HCT116 (cell line): ENCODE data around the gene LUZP2. TPM values are rescaled to one million over a fixed set of nuclear protein-coding genes. Genes with fewer than 3 reads are reported as not detected.

Source experiments
- ATAC-seq: fragments of 200-7000 bp; cut with Tn5 transposase; 2 replicates; pipeline ENCODE4 v1.9.1; 2020; ENCODE audit warnings: mild to moderate bottlenecking, moderate library complexity
- BruUV-seq: library from RNA; stranded (reverse); fragments of 400-500 nt; replicated peaks from 2 replicates; lab custom pipeline; 2021; lab: Mats Ljungman, UMichigan
- CTCF ChIA-PET: fragments of 300-600 bp; sonication (Branson Sonifier 250); formaldehyde crosslinking; loops from one replicate; lab custom pipeline; 2021; ENCODE audit warnings: antibody characterized with exemption; lab: Charles Lee
- POLR2A ChIA-PET: fragments of 300-600, 350-600 bp; sonication (Branson Sonifier 250); formaldehyde crosslinking; loops from one replicate; lab custom pipeline; 2021; ENCODE audit warnings: antibody characterized with exemption; lab: Charles Lee
- RAD21 ChIA-PET, 2 experiments: fragments of 300-600 bp; sonication (Branson Sonifier 250); formaldehyde crosslinking; loops; one replicate each; lab custom pipeline; 2023; ENCODE audit warnings: low total read pairs in 2 of 2; ENCODE audit not compliant: uncharacterized antibody in 2 of 2, unreplicated experiment in 2 of 2, low non-redundant PET in 1 of 2; lab: Charles Lee
- DNase-seq: peaks from one replicate; pipeline ENCODE4 v3.0.0-alpha.2; 2010; ENCODE audit warnings: low read depth, low spot score
- H2AFZ ChIP-seq: fragments of 200-600 bp; shearing (Covaris generic), sonication (generic); 2 replicates; pipeline ENCODE4 v1.6.1; 2017; ENCODE audit warnings: low read depth, mixed run types, mixed read lengths, antibody characterized with exemption, low read length; ENCODE audit not compliant: poor library complexity, severe bottlenecking
- H3K27ac ChIP-seq: 2 replicates; pipeline ENCODE4 v1.5.1; 2012; ENCODE audit warnings: low read depth, low read length
- H3K27me3 ChIP-seq: fragments of 200-600 bp; sonication (generic); 2 replicates; pipeline ENCODE4 v1.6.1; 2016; ENCODE audit warnings: mixed run types, low read length, mixed read lengths; ENCODE audit not compliant: insufficient read depth
- H3K36me3 ChIP-seq, 2 experiments: fragments of 200-500 bp in 1 of 2; fragments of 200-600 bp in 1 of 2; sonication (Bioruptor generic) in 1 of 2; sonication (generic) in 1 of 2; 2 replicates each; pipeline versions ENCODE4 v1.5.1 to v1.6.1; 2014 to 2016; ENCODE audit warnings: low read length in 2 of 2, inconsistent platforms in 1 of 2, mixed read lengths in 1 of 2, mixed run types in 1 of 2; ENCODE audit not compliant: insufficient read depth in 2 of 2, control insufficient read depth in 1 of 2
- H3K4me1 ChIP-seq, 2 experiments: fragments of 200-600 bp in 1 of 2; sonication (generic) in 1 of 2; 2 replicates each; pipeline versions ENCODE4 v1.5.1 to v1.6.1; 2012 to 2017; ENCODE audit warnings: low read length in 2 of 2, inconsistent platforms in 1 of 2, mild to moderate bottlenecking in 1 of 2, mixed read lengths in 1 of 2, mixed run types in 1 of 2, moderate library complexity in 1 of 2; ENCODE audit not compliant: insufficient read depth in 2 of 2, control insufficient read depth in 1 of 2
- H3K4me2 ChIP-seq: fragments of 200-600 bp; sonication (generic); 2 replicates; pipeline ENCODE4 v1.6.1; 2017; ENCODE audit warnings: mixed run types, low read length, mixed read lengths
- H3K4me3 ChIP-seq, 2 experiments: fragments of 200-600 bp in 1 of 2; sonication (generic) in 1 of 2; replicated peaks in 1 of 2; 2 replicates each; pipeline ENCODE4 v1.5.1; 2011 to 2016; ENCODE audit warnings: low read length in 2 of 2, control low read depth in 1 of 2, low read depth in 1 of 2, mild to moderate bottlenecking in 1 of 2, mixed read lengths in 1 of 2, mixed run types in 1 of 2
- H3K79me2 ChIP-seq: fragments of 200-600 bp; sonication (generic); 2 replicates; pipeline ENCODE4 v1.6.1; 2017; ENCODE audit warnings: mild to moderate bottlenecking, mixed run types, low read length, moderate library complexity, mixed read lengths; ENCODE audit not compliant: insufficient read depth
- H3K9ac ChIP-seq: fragments of 200-600 bp; sonication (generic); 2 replicates; pipeline ENCODE4 v1.6.1; 2016; ENCODE audit warnings: low read length, mixed read lengths
- H3K9me2 ChIP-seq: fragments of 200-600 bp; sonication (generic), shearing (Covaris generic); 2 replicates; pipeline ENCODE4 v1.6.1; 2017; ENCODE audit warnings: mixed run types, mild to moderate bottlenecking, moderate library complexity; ENCODE audit not compliant: insufficient read depth
- H3K9me3 ChIP-seq, 2 experiments: fragments of 200-500 bp in 1 of 2; fragments of 200-600 bp in 1 of 2; sonication (Bioruptor generic) in 1 of 2; sonication (generic) in 1 of 2; 2 replicates each; pipeline ENCODE4 v1.6.1; 2014 to 2017; ENCODE audit warnings: low read length in 2 of 2, mixed read lengths in 2 of 2, inconsistent platforms in 1 of 2, low read depth in 1 of 2, mild to moderate bottlenecking in 1 of 2, mixed run types in 1 of 2, moderate library complexity in 1 of 2; ENCODE audit not compliant: control insufficient read depth in 1 of 2, insufficient read depth in 1 of 2
- H4K20me1 ChIP-seq: fragments of 200-600 bp; sonication (generic), shearing (Covaris generic); 2 replicates; pipeline ENCODE4 v1.6.1; 2017; ENCODE audit warnings: mixed run types, mild to moderate bottlenecking, moderate library complexity; ENCODE audit not compliant: insufficient read depth
- ATF3 ChIP-seq: IDR thresholded peaks from 2 replicates; pipeline ENCODE4 v1.6.1; 2012
- CBX3 ChIP-seq: IDR thresholded peaks from 2 replicates; pipeline ENCODE4 v1.6.1; 2012; ENCODE audit warnings: low read depth
- CEBPB ChIP-seq: IDR thresholded peaks from 2 replicates; pipeline ENCODE4 v1.6.1; 2012; ENCODE audit warnings: low read depth
- CTCF ChIP-seq, 3 experiments: fragments of 200-600 bp in 1 of 3; sonication (generic) in 1 of 3; IDR thresholded peaks in 2 of 3; conservative IDR thresholded peaks in 1 of 3; 2 replicates each; pipeline ENCODE4 v1.5.1; 2012 to 2017; ENCODE audit warnings: low read depth in 2 of 3, low read length in 2 of 3, antibody characterized with exemption in 1 of 3, borderline replicate concordance in 1 of 3, control low read depth in 1 of 3, mild to moderate bottlenecking in 1 of 3, mixed read lengths in 1 of 3, mixed run types in 1 of 3, moderate library complexity in 1 of 3; ENCODE audit not compliant: insufficient read depth in 1 of 3
- ELF1 ChIP-seq: IDR thresholded peaks from 2 replicates; pipeline ENCODE4 v1.6.1; 2012; ENCODE audit warnings: low read depth, borderline replicate concordance
- EZH2 ChIP-seq: fragments of 200-600 bp; sonication (generic); IDR thresholded peaks from 2 replicates; pipeline ENCODE4 v1.6.1; 2017; ENCODE audit warnings: antibody characterized with exemption, mixed run types
- EZH2phosphoT487 ChIP-seq: fragments of 200-600 bp; IDR thresholded peaks from 2 replicates; pipeline ENCODE4 v1.6.1; 2018; ENCODE audit warnings: antibody characterized with exemption, borderline replicate concordance
- JUND ChIP-seq: IDR thresholded peaks from 2 replicates; pipeline ENCODE4 v1.6.1; 2012
- RAD21 ChIP-seq: IDR thresholded peaks from 2 replicates; pipeline ENCODE4 v1.6.1; 2012; ENCODE audit warnings: low read depth, mild to moderate bottlenecking
- REST ChIP-seq: IDR thresholded peaks from 2 replicates; pipeline ENCODE4 v1.6.1; 2012; ENCODE audit warnings: low read depth
- SIN3A ChIP-seq: IDR thresholded peaks from 2 replicates; pipeline ENCODE4 v1.6.1; 2012; ENCODE audit warnings: low read depth
- SP1 ChIP-seq: IDR thresholded peaks from 2 replicates; pipeline ENCODE4 v1.6.1; 2012; ENCODE audit warnings: low read depth
- YY1 ChIP-seq: IDR thresholded peaks from 2 replicates; pipeline ENCODE4 v1.6.1; 2011; ENCODE audit warnings: low read length, low read depth, moderate library complexity, mild to moderate bottlenecking; ENCODE audit not compliant: insufficient replicate concordance; ENCODE audit errors: extremely low read depth
- ZFX ChIP-seq: fragments of 450-650 bp; IDR thresholded peaks from 2 replicates; pipeline ENCODE4 v1.6.1; 2017
- intact Hi-C: fragments of 100-400 bp; cut with micrococcal nuclease; formaldehyde crosslinking; loops from 2 replicates; pipeline ENCODE4 v1.10.0; 2022
- total RNA-seq: library from RNA; stranded (reverse); gene quantifications from one replicate; pipeline ENCODE4 v1.2.1, GENCODE V29; 2021; ENCODE audit not compliant: unreplicated experiment

Gene LUZP2
- total RNA-seq, 1 experiment from 2014 or later: not detected

- H3K36me3 ChIP-seq: no peaks in the 10 kb centered on the region
- H3K4me3 ChIP-seq: no peak overlapping the region
- DNase-seq (no peak), ATAC-seq (no peak)
- TF ChIP-seq EZH2phosphoT487 (no peak), CEBPB (no peak), CTCF (IDR thresholded peaks at IDR 0.05 in 2 of 3, conservative IDR thresholded peaks at IDR 0.05 in 1 of 3; ENCODE audit: borderline replicate concordance in 1 of 3, insufficient read depth in 1 of 3, low read depth in 2 of 3, low read length in 2 of 3) (no peak), ATF3 (no peak), ZFX (no peak), SP1 (no peak), JUND (no peak), REST (no peak), SIN3A (no peak), YY1 (no peak), CBX3 (no peak), ELF1 (no peak), RAD21 (no peak), EZH2 (no peak)
- H3K79me2 ChIP-seq: no peaks in the 10 kb centered on the region
- intact Hi-C loops: no loop called here
- ChIA-PET CTCF (no interaction called here), POLR2A (no interaction called here), RAD21 (no interaction called here)
- no TSS peak for BruUV-seq
- H3K9ac ChIP-seq: no peak overlapping the region
- H3K27me3 ChIP-seq: no peaks in the 10 kb centered on the region
- H4K20me1 ChIP-seq: no peaks in the 10 kb centered on the region
- no peaks in the 10 kb centered on the region for H3K9me2 ChIP-seq
- H3K27ac ChIP-seq: no peak overlapping the region
- no peaks in the 10 kb centered on the region for H3K4me1 ChIP-seq
- no peak overlapping the region for H2AFZ ChIP-seq
- peaks cover 3 to 6% of the 10 kb centered on the region in 2 experiments; a peak in 1 of 4 replicates for H3K9me3 ChIP-seq
- no peak overlapping the region for H3K4me2 ChIP-seq
Observed at GRCh38 chr11:24837112-24837511, 340.3 kb downstream of the LUZP2 start.
